Neural progenitor cell (in vitro differentiated cells): ENCODE measurements around the gene SLC16A14. TPM values are rescaled to one million over a fixed set of nuclear protein-coding genes. Genes with fewer than 3 reads are reported as not detected.

Experiments used
- DNase-seq: peaks from one replicate; pipeline ENCODE4 v3.0.0-alpha.2; 2016; ENCODE audit warnings: low spot score
- H2AFZ ChIP-seq: fragments of 200-600 bp; sonication (generic); replicated peaks from 2 replicates; pipeline ENCODE4 v1.6.1; 2016; ENCODE audit warnings: antibody characterized with exemption
- H3F3A ChIP-seq: fragments of 200-600 bp; sonication (generic); 2 replicates; pipeline ENCODE4 v1.6.1; 2016; ENCODE audit warnings: antibody characterized with exemption, low read depth
- H3K27ac ChIP-seq: fragments of 200-600 bp; sonication (generic); 2 replicates; pipeline ENCODE4 v1.5.1; 2016; ENCODE audit warnings: mild to moderate bottlenecking
- H3K27me3 ChIP-seq: fragments of 200-600 bp; sonication (generic); 2 replicates; pipeline ENCODE4 v1.6.1; 2016; ENCODE audit warnings: mild to moderate bottlenecking, moderate library complexity
- H3K36me3 ChIP-seq: fragments of 200-600 bp; sonication (generic); 2 replicates; pipeline ENCODE4 v1.5.1; 2016
- H3K4me1 ChIP-seq: fragments of 200-600 bp; sonication (generic); 2 replicates; pipeline ENCODE4 v1.6.1; 2016; ENCODE audit warnings: mixed run types
- H3K4me2 ChIP-seq: fragments of 200-600 bp; sonication (generic); 2 replicates; pipeline ENCODE4 v1.6.1; 2016
- H3K4me3 ChIP-seq: fragments of 200-600 bp; sonication (generic); 2 replicates; pipeline ENCODE4 v1.5.1; 2016
- H3K79me2 ChIP-seq: fragments of 200-600 bp; sonication (generic); 2 replicates; pipeline ENCODE4 v1.6.1; 2016; ENCODE audit warnings: low read depth
- H3K9ac ChIP-seq: fragments of 200-600 bp; sonication (generic); 2 replicates; pipeline ENCODE4 v1.6.1; 2016
- H3K9me3 ChIP-seq: fragments of 200-600 bp; sonication (generic); 2 replicates; pipeline ENCODE4 v1.5.1; 2016; ENCODE audit warnings: low read depth
- H4K20me1 ChIP-seq: fragments of 200-600 bp; sonication (generic); 2 replicates; pipeline ENCODE4 v1.6.1; 2016; ENCODE audit warnings: low read depth
- H3K27ac Mint-ChIP-seq: 3 replicates; pipeline ENCODE4 v1.8.0; 2021; ENCODE audit warnings: mixed read lengths
- H3K27me3 Mint-ChIP-seq: 2 replicates; pipeline ENCODE4 v1.8.0; 2022; ENCODE audit warnings: low read depth, mild to moderate bottlenecking, inconsistent platforms, moderate library complexity, mixed read lengths; ENCODE audit not compliant: insufficient read depth
- H3K36me3 Mint-ChIP-seq: 3 replicates; pipeline ENCODE4 v1.8.0; 2021; ENCODE audit warnings: mixed read lengths
- H3K4me1 Mint-ChIP-seq: 3 replicates; pipeline ENCODE4 v1.8.0; 2021; ENCODE audit warnings: mixed read lengths
- H3K4me3 Mint-ChIP-seq: 3 replicates; pipeline ENCODE4 v1.8.0; 2021; ENCODE audit warnings: mild to moderate bottlenecking, moderate library complexity, mixed read lengths
- H3K9me3 Mint-ChIP-seq: 3 replicates; pipeline ENCODE4 v1.8.0; 2020; ENCODE audit warnings: mixed read lengths
- CTCF ChIP-seq: fragments of 200-600 bp; sonication (generic); IDR thresholded peaks from 2 replicates; pipeline ENCODE4 v1.5.1; 2017; ENCODE audit warnings: antibody characterized with exemption, mild to moderate bottlenecking
- EZH2 ChIP-seq: fragments of 200-600 bp; sonication (generic); IDR thresholded peaks from 2 replicates; pipeline ENCODE4 v1.6.1; 2017; ENCODE audit warnings: antibody characterized with exemption, mild to moderate bottlenecking, moderate library complexity
- EZH2phosphoT487 ChIP-seq: fragments of 200-600 bp; sonication (generic); IDR thresholded peaks from 2 replicates; pipeline ENCODE4 v1.6.1; 2017; ENCODE audit warnings: antibody characterized with exemption
- total RNA-seq: library from RNA; depleted of rRNA; stranded (reverse); fragments of >200 nt; gene quantifications from 2 replicates; pipeline ENCODE4 v1.2.3, GENCODE V29; 2015; ENCODE audit warnings: low replicate concordance

SLC16A14 gene
- total RNA-seq, 1 donor from 2014 or later = 12.4 TPM

GRCh38 chr2:230060672-230061293 is 7.9 kb downstream of the SLC16A14 start:
- Histone ChIP-seq H3K27me3 (no peaks in the 10 kb centered on the region), H3K4me2 (no peak overlapping the region), H3K79me2 (no peaks in the 10 kb centered on the region), H3K36me3 (no peaks in the 10 kb centered on the region), H3K9ac (no peak overlapping the region), H3K27ac (no peak overlapping the region), H2AFZ (no peak overlapping the region), H4K20me1 (no peaks in the 10 kb centered on the region), H3K4me3 (no peak overlapping the region), H3F3A (no peaks in the 10 kb centered on the region), H3K4me1 (no peaks in the 10 kb centered on the region), H3K9me3 (no peaks in the 10 kb centered on the region)
- TF ChIP-seq EZH2phosphoT487 (no peak), EZH2 (no peak), CTCF (no peak)
- no peaks in the 10 kb centered on the region for H3K27me3 Mint-ChIP-seq
- H3K27ac Mint-ChIP-seq = no peak overlapping the region
- H3K4me1 Mint-ChIP-seq = no peaks in the 10 kb centered on the region
- H3K9me3 Mint-ChIP-seq = no peaks in the 10 kb centered on the region
- no peak for DNase-seq
- H3K4me3 Mint-ChIP-seq = no peak overlapping the region
- H3K36me3 Mint-ChIP-seq = peaks cover 14% of the 10 kb centered on the region

GRCh38 chr2:230053753-230054478 is 14.8 kb downstream of the SLC16A14 start:
- Mint-ChIP-seq H3K9me3 (no peaks in the 10 kb centered on the region), H3K27ac (no peak overlapping the region), H3K4me3 (no peak overlapping the region), H3K4me1 (no peaks in the 10 kb centered on the region), H3K27me3 (peaks cover 4% of the 10 kb centered on the region), H3K36me3 (peaks cover 3% of the 10 kb centered on the region)
- Histone ChIP-seq H3K4me2 (no peak overlapping the region), H3K79me2 (no peaks in the 10 kb centered on the region), H3F3A (no peaks in the 10 kb centered on the region), H3K4me1 (no peaks in the 10 kb centered on the region), H3K27ac (no peak overlapping the region), H3K27me3 (no peaks in the 10 kb centered on the region), H3K9ac (no peak overlapping the region), H4K20me1 (no peaks in the 10 kb centered on the region), H3K36me3 (no peaks in the 10 kb centered on the region), H2AFZ (no peak overlapping the region), H3K9me3 (no peaks in the 10 kb centered on the region), H3K4me3 (no peak overlapping the region)
- TF ChIP-seq CTCF (no peak), EZH2 (no peak), EZH2phosphoT487 (no peak)
- DNase-seq = no peak

- Histone ChIP-seq H3K4me2 (no peak overlapping the region), H4K20me1 (no peaks in the 10 kb centered on the region), H3K27ac (no peak overlapping the region), H3K9me3 (no peaks in the 10 kb centered on the region), H3K36me3 (no peaks in the 10 kb centered on the region), H3F3A (no peaks in the 10 kb centered on the region), H3K9ac (no peak overlapping the region), H3K4me1 (no peaks in the 10 kb centered on the region), H3K79me2 (no peaks in the 10 kb centered on the region), H3K4me3 (no peak overlapping the region), H3K27me3 (no peaks in the 10 kb centered on the region), H2AFZ (no peak overlapping the region)
- Mint-ChIP-seq H3K27ac (no peak overlapping the region), H3K27me3 (peaks cover 4% of the 10 kb centered on the region), H3K9me3 (no peaks in the 10 kb centered on the region), H3K4me3 (no peak overlapping the region), H3K4me1 (no peaks in the 10 kb centered on the region), H3K36me3 (no peaks in the 10 kb centered on the region)
- no peak for TF ChIP-seq CTCF
- no peak for TF ChIP-seq EZH2
- no peak for TF ChIP-seq EZH2phosphoT487
- no peak for DNase-seq
Measured at GRCh38 chr2:230052299-230052698, 16.4 kb downstream of the SLC16A14 start.
